GM19238 (cell line): ENCODE data around the gene PLTP.
A peak's percentile ranks its signal among the peaks of the same experiment; 100 is the strongest.

ENCODE experiments used
- DNase-seq: peaks from one replicate; pipeline ENCODE4 v3.0.0; 2011; ENCODE audit warnings: low spot score; ENCODE audit not compliant: insufficient read length

PLTP gene

GRCh38 chr20:45921337-45922189 is 9.6 kb upstream of the PLTP start:
- no peak for DNase-seq

GRCh38 chr20:45920462-45921336 is 8.7 kb upstream of the PLTP start:
- no peak for DNase-seq

- no peak for DNase-seq
These were observed 7.8 kb upstream of the PLTP start for GRCh38 chr20:45919542-45920399.

- DNase-seq = no peak
These were observed 7.0 kb upstream of the PLTP start for GRCh38 chr20:45918779-45919537.

GRCh38 chr20:45918182-45918737 is 6.3 kb upstream of the PLTP start:
- DNase-seq = no peak

GRCh38 chr20:45917790-45918141 is 5.8 kb upstream of the PLTP start:
- no peak for DNase-seq

GRCh38 chr20:45913116-45913515 is 1.2 kb upstream of the PLTP start:
- DNase-seq = no peak

GRCh38 chr20:45912344-45912682 is 358 bp upstream of the PLTP start:
- no peak for DNase-seq

GRCh38 chr20:45910670-45911485 is 1.1 kb downstream of the PLTP start:
- DNase-seq = peak; percentile 95

- DNase-seq = no peak
These were observed 1.9 kb downstream of the PLTP start for GRCh38 chr20:45909817-45910669.

- DNase-seq = no peak
These were observed 2.6 kb downstream of the PLTP start for GRCh38 chr20:45909336-45909808.

- no peak for DNase-seq
These were observed 3.9 kb downstream of the PLTP start for GRCh38 chr20:45908084-45908483.

- DNase-seq = no peak
These were observed 4.6 kb downstream of the PLTP start for GRCh38 chr20:45907219-45907948.

- DNase-seq = no peak
These were observed 6.4 kb downstream of the PLTP start for GRCh38 chr20:45905505-45906079.

- no peak for DNase-seq
These were observed 7.1 kb downstream of the PLTP start for GRCh38 chr20:45904583-45905504.

- DNase-seq = no peak
These were observed 9.7 kb downstream of the PLTP start for GRCh38 chr20:45902199-45902701.
